Nephron (organoid): ENCODE results near the gene RND1.
"Not testable (repeated sequence)": the region's sequence is repeated elsewhere in the genome, so short reads cannot be mapped to it uniquely, and the experiment has no call there.

Experiments
- H3K27ac Mint-ChIP-seq, 3 experiments: 2 replicates each; pipeline ENCODE4 v1.8.0; 2020; ENCODE audit warnings: mixed read lengths in 3 of 3, mild to moderate bottlenecking in 2 of 3, moderate library complexity in 1 of 3
- H3K27me3 Mint-ChIP-seq: 2 replicates; pipeline ENCODE4 v1.8.0; 2021; ENCODE audit warnings: low read depth, mild to moderate bottlenecking, moderate library complexity, mixed read lengths
- H3K36me3 Mint-ChIP-seq: 2 replicates; pipeline ENCODE4 v1.8.0; 2020; ENCODE audit warnings: low read depth, mixed read lengths
- H3K4me1 Mint-ChIP-seq: 2 replicates; pipeline ENCODE4 v1.8.0; 2020; ENCODE audit warnings: mixed read lengths
- H3K4me3 Mint-ChIP-seq, 3 experiments: 2 replicates each; pipeline ENCODE4 v1.8.0; 2020; ENCODE audit warnings: mild to moderate bottlenecking in 3 of 3, mixed read lengths in 3 of 3, moderate library complexity in 2 of 3
- H3K9me3 Mint-ChIP-seq: 2 replicates; pipeline ENCODE4 v1.8.0; 2020; ENCODE audit warnings: mixed read lengths
- CTCF ChIP-seq, 3 experiments: fragments of 200-600 bp; sonication (generic); IDR thresholded peaks; one replicate each; pipeline ENCODE4 v1.5.0; 2021; ENCODE audit warnings: antibody characterized with exemption in 3 of 3; ENCODE audit not compliant: unreplicated experiment in 3 of 3

The RND1 gene

GRCh38 chr12:48865281-48866051 lies at the start of gene RND1:
RND1 (minus strand) TSS chr12:48865870; CDS start chr12:48865767, 103 bp downstream.
- H3K27ac Mint-ChIP-seq, result peak within 1 kb of the TSS; percentile 50 to 80 (median 55)
- TF ChIP-seq CTCF (IDR thresholded peaks at IDR 0.05; ENCODE audit: unreplicated experiment in 3 of 3), result peak in 2 of 3 experiments; percentile 9 to 20
- H3K9me3 Mint-ChIP-seq, result no peaks in the 10 kb centered on the region

GRCh38 chr12:48910196-48910595 lies 44.5 kb upstream of the RND1 start:
- no peak for TF ChIP-seq CTCF (IDR thresholded peaks at IDR 0.05; ENCODE audit: unreplicated experiment in 3 of 3)
- H3K4me1 Mint-ChIP-seq, result no peaks in the 10 kb centered on the region
- no peak overlapping the region for H3K27ac Mint-ChIP-seq
- H3K4me3 Mint-ChIP-seq, result no peak overlapping the region
- no peaks in the 10 kb centered on the region for H3K36me3 Mint-ChIP-seq
- no peaks in the 10 kb centered on the region for H3K9me3 Mint-ChIP-seq
- no peaks in the 10 kb centered on the region for H3K27me3 Mint-ChIP-seq

More at GRCh38 chr12:48865281-48866051, at the start of gene RND1:
- Mint-ChIP-seq H3K4me1 (peaks cover 48% of the 10 kb centered on the region), H3K4me3 (peak within 1 kb of the TSS; percentile 90 to 93 (median 92)), H3K27me3 (peaks cover 34% of the 10 kb centered on the region), H3K36me3 (peaks cover 13% of the 10 kb centered on the region)

GRCh38 chr12:48909698-48910097 lies 44.0 kb upstream of the RND1 start:
- not testable (repeated sequence) for H3K4me1 Mint-ChIP-seq, H3K4me3 Mint-ChIP-seq, H3K27me3 Mint-ChIP-seq, H3K27ac Mint-ChIP-seq, H3K36me3 Mint-ChIP-seq, H3K9me3 Mint-ChIP-seq

GRCh38 chr12:48907245-48907644 lies 41.6 kb upstream of the RND1 start:
- no peaks in the 10 kb centered on the region for H3K4me1 Mint-ChIP-seq

GRCh38 chr12:48903982-48904411 lies 38.3 kb upstream of the RND1 start:
- no peaks in the 10 kb centered on the region for H3K36me3 Mint-ChIP-seq
- peak; percentile 72 to 84 (median 78) for TF ChIP-seq CTCF (IDR thresholded peaks at IDR 0.05; ENCODE audit: unreplicated experiment in 3 of 3)

More at GRCh38 chr12:48907245-48907644, 41.6 kb upstream of the RND1 start:
- peak overlapping the region in 1 of 3 experiments; percentile 4 for H3K27ac Mint-ChIP-seq
- no peaks in the 10 kb centered on the region for H3K9me3 Mint-ChIP-seq
- no peak for TF ChIP-seq CTCF (IDR thresholded peaks at IDR 0.05; ENCODE audit: unreplicated experiment in 3 of 3)
- H3K36me3 Mint-ChIP-seq, result no peaks in the 10 kb centered on the region
- H3K4me3 Mint-ChIP-seq, result no peak overlapping the region
- no peaks in the 10 kb centered on the region for H3K27me3 Mint-ChIP-seq

GRCh38 chr12:48903363-48903981 lies 37.8 kb upstream of the RND1 start:
- no peaks in the 10 kb centered on the region for H3K9me3 Mint-ChIP-seq
- H3K27ac Mint-ChIP-seq, result no peak overlapping the region
- H3K36me3 Mint-ChIP-seq, result no peaks in the 10 kb centered on the region
- TF ChIP-seq CTCF (IDR thresholded peaks at IDR 0.05; ENCODE audit: unreplicated experiment in 3 of 3), result no peak
- peak overlapping the region in 2 of 3 experiments; percentile 54 to 65 for H3K4me3 Mint-ChIP-seq
- H3K27me3 Mint-ChIP-seq, result peaks cover under 1% of the 10 kb centered on the region
- H3K4me1 Mint-ChIP-seq, result no peaks in the 10 kb centered on the region

More at GRCh38 chr12:48903982-48904411, 38.3 kb upstream of the RND1 start:
- peak overlapping the region; percentile 88 to 92 (median 92) for H3K4me3 Mint-ChIP-seq
- H3K27ac Mint-ChIP-seq, result peak overlapping the region in 2 of 3 experiments; percentile 44 to 81
- no peaks in the 10 kb centered on the region for H3K4me1 Mint-ChIP-seq
- H3K9me3 Mint-ChIP-seq, result no peaks in the 10 kb centered on the region
- H3K27me3 Mint-ChIP-seq, result no peaks in the 10 kb centered on the region
